ENCODE results near the gene HBD.
"Not testable (repeated sequence)": the region's sequence is repeated elsewhere in the genome, so short reads cannot be mapped to it uniquely, and the experiment has no call there.

HBD gene

GRCh38 chr11:5252192-5252918 lies 18.1 kb upstream of the HBD start:
- no peak for DNase-seq

DNA sequence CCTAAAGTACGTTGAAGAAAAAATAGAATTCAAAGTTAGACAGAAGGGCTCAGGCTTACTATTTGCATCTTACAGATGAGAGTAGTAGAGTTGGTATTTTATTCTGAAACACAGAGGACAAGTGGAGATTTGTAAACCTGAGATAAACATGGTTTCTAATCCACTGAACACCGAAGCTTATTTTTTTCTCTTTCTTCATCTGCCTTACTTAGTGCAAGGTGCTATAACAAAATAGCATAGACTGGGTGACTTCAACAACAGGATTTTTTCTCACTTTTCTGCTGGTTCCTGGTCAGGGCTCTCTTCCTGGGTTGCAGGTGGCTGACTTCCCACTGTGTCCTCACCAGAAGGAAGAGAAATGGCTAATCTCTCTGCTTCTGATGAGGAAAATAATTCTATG lies 17.5 kb upstream of the HBD start:
- DNase-seq: no peak

- DNase-seq: no peak
Measured at GRCh38 chr11:5250543-5251204, 16.4 kb upstream of the HBD start.

DNA sequence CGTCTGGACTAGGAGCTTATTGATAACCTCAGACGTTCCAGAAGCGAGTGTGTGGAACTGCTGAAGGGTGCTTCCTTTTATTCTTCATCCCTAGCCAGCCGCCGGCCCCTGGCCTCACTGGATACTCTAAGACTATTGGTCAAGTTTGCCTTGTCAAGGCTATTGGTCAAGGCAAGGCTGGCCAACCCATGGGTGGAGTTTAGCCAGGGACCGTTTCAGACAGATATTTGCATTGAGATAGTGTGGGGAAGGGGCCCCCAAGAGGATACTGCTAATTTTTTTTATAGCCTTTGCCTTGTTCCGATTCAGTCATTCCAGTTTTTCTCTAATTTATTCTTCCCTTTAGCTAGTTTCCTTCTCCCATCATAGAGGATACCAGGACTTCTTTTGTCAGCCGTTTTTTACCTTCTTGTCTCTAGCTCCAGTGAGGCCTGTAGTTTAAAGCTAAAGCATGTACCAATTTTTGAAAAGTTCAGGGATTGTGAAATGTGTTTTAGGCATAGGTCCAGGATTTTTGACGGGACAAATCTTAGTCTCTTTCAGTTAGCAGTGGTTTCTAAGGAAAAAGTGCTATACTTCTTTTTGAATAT lies 15.6 kb upstream of the HBD start, which contains the start of gene HBG1:
HBG1 (minus strand) TSS at position 51 of the 590 bp plus-strand sequence. CDS start 53 bp downstream, outside the sequence.
- DNase-seq: not testable (repeated sequence)

DNA sequence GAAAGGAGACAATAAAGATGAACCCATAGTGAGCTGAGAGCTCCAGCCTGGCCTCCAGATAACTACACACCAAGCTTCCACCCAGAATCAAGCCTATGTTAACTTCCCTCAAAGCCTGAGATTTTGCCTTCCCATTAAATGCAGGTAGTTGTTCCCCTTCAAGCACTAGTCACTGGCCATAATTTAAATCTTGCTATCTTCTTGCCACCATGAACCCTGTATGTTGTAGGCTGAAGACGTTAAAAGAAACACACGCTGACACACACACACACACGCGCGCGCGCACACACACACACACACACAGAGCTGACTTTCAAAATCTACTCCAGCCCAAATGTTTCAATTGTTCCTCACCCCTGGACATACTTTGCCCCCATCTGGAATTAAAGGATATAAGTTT lies 14.2 kb upstream of the HBD start:
- not testable (repeated sequence) for DNase-seq

DNA sequence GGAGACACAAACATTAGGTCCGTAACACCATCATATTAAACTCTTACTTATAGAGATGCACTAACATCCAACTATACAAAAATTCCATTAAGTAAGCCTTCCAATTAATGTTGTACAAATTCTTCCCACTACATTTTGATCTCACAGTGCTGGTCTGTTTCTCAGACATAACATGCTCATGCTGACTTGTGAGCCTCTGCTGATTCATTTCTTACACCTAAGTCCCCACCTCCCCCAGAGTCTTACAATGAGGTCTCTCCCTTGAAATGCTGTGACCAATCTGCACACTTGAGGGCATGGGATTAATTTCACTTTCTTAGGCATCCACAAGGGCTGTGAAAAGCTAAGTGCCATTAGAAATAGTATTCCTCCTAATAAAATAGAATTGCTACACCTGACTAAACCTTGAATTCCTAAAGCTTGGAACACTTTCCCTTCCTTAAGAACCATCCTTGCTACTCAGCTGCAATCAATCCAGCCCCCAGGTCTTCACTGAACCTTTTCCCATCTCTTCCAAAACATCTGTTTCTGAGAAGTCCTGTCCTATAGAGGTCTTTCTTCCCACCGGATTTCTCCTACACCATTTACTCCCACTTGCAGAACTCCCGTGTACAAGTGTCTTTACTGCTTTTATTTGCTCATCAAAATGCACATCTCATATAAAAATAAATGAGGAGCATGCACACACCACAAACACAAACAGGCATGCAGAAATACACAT lies 13.3 kb upstream of the HBD start:
- no peak for DNase-seq

DNA sequence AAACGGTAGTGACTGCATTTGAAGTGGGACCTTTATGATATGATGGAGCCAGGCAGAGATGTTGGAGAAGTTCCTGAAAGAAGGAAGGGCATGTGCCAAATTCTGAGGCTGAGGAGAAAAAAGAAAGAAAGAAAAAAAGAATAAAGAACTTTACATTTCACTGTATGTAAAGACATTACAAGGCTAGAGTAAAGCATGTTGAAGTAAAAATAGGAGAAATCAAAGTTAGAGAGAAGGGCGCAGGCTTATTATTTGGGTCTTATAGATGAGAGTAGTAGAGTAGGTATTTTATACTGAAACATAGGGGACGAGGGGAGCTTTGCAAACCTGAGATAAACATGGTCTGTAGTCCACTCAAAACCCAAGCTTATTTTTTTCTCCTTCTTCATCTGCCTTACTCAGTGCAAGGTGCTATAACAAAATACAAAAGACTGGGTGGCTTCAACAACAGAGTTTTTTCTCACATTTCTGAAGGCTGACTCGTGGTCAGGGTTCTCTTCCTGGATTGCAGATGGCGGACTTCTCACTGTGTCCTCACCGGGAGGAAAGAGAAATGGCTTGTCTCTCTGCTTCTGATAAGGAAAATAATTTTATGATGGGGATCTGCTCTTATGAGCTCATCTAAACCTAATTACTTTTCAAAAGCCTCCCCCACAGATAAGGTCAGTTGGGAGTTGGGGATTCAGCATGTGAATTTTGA lies 12.6 kb upstream of the HBD start:
- no peak for DNase-seq

- DNase-seq: no peak
Measured at GRCh38 chr11:5245155-5245554, 10.9 kb upstream of the HBD start.

- DNase-seq: no peak
Measured at GRCh38 chr11:5243816-5244180, 9.5 kb upstream of the HBD start.

GRCh38 chr11:5242933-5243815 lies 8.9 kb upstream of the HBD start:
- DNase-seq: no peak

DNA sequence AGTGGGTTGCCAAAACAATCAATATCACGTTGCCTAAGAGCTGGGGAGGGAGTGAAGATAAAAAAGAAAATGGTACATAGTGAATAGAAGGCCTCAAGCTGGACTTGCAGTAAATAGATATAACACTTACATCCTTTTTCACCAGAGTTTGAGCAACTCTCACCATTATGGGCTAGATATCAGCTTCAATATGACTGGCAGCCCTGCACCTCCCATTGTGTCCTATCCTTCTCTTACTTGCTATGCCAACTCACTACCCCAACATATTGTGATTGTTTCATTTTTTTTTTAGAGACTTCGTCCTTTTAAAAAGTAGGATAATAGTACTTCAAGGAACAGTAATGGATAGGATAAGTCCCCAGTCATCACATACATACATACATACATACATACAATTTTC lies 7.9 kb upstream of the HBD start:
- DNase-seq: no peak

DNA sequence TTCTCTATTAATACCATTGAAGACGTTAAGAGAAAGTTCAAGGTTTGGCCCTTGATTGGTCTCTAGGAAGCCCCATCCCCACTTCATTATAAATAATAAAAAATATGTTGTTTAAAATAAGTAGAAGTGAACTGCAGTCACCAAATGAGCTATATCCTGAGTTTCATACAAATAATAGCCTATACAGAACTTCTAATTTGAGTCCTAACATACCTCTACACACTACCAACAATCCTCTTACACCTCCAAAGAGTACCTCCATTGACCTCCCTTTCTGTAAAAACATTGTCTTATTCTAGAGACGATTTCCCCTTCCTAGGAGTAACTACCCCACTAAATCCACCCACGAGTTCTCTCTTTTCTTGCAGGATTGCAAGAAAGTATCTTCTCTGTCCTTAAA lies 7.2 kb upstream of the HBD start:
- DNase-seq: no peak

GRCh38 chr11:5240458-5240857 lies 6.2 kb upstream of the HBD start:
- DNase-seq: no peak

GRCh38 chr11:5240056-5240455 lies 5.8 kb upstream of the HBD start:
- DNase-seq: no peak

DNA sequence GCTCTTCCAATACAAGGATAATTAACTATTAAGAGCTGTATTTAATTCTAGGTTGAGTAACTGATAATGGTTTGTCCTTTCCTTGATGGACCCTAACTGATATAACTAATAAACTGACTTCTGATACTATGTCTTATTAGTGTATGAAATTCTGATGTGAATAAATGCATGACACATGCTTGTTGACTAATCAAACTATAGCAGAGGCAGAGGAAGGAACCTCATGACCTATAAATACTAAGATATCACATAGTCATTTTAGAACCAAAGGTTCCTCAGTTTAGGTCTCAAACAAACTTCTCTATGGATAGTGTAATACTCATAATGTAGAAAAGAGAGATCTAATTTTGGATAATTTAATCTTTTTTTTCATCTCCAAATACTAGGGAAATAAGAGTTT lies 4.8 kb upstream of the HBD start:
- no peak for DNase-seq

DNA sequence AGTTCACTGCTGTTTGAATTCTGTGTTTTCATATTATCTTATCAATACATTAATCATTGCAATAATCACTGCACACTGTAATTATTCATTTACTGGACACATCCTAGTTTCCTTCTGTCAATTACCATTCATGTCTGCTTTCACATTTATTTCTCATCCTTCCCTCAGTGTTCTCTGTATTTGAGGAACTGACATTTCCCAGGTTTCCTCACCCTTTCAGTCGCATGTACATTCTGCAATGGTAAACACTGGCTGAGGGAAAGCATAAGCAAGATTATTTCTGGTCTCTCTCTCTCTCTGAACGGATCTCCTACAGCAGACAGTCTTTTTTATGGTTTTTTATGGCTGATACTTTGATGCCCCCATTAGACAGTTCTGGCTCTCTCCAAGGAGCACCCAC lies 4.2 kb upstream of the HBD start:
- DNase-seq: no peak

- no peak for DNase-seq
Measured at GRCh38 chr11:5237420-5237819, 3.1 kb upstream of the HBD start.

GRCh38 chr11:5235364-5236095 lies 1.2 kb upstream of the HBD start:
- no peak for DNase-seq

DNA sequence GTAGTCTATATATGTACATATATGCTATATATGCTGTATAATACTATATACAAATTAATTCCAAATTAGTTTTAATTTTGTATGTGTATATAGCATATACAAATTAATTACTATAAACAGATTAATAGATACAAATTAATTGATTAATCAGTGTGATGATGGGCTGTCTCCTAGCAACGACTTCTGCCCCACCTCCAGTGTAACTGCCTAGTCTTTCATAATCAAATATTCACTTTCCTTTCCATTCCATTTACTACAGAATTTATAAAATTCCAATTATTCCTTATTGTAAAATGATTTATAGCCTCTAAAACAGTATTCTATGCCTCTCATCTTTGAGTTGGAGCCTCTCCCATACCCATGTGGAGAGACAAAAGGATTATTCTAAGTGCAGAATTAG lies 976 bp downstream of the HBD start:
- DNase-seq: no peak

- DNase-seq: no peak
Measured at GRCh38 chr11:5232821-5233220, 1.5 kb downstream of the HBD start.

DNA sequence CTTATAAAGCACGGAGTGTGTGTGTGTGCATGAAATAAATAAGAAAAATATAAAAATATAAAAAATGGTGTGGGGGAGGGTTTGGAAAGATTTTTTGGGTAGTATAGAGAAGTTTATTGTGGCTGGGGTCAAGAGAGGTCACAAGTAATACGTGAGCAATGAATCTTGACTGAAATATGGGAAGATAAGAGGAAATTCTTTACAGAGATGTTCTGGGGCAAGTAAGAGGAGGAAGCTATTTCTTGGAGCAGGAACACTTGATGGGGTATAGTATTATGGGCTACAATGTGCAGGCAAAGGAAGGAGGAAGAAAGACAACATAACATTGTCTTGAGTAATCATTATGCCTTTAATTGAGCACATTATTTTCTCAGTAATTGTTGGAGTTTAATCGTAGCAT lies 2.1 kb downstream of the HBD start:
- DNase-seq: no peak
